ENCODE data around the gene SP4. TPM values are rescaled to one million over a fixed set of nuclear protein-coding genes. Genes with fewer than 3 reads are reported as not detected.

Gene SP4
- total RNA-seq, 4 donors from 2014 or later: 4.2 to 16.5 (median 5.1) TPM

DNA sequence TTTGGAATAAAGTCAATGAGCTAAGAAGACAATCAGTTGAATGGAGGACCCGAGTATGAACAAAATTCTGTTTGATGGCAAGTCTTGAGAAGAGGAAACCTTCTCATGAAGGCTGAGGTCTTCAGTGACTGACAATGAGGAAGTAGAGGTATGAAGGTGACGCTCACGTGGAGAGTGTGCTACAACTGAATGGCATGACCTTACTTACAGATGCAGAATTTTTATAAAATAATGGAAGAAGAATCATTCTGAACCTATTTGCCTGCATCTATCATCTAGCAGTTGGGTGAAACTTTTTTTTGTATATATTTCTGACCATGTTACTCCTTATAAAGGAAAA, 19.4 kb upstream of the SP4 start:
- Histone ChIP-seq H3K9me3 (no peaks in the 10 kb centered on the region), H3K36me3 (no peaks in the 10 kb centered on the region), H3K4me3 (no peak overlapping the region), H3K27me3 (no peaks in the 10 kb centered on the region), H3K27ac (no peak overlapping the region), H3K4me1 (peaks cover 0 to 9% (median 0%) of the 10 kb centered on the region in 4 donors)
- DNase-seq: no peak
- TF ChIP-seq, protein P1, sequence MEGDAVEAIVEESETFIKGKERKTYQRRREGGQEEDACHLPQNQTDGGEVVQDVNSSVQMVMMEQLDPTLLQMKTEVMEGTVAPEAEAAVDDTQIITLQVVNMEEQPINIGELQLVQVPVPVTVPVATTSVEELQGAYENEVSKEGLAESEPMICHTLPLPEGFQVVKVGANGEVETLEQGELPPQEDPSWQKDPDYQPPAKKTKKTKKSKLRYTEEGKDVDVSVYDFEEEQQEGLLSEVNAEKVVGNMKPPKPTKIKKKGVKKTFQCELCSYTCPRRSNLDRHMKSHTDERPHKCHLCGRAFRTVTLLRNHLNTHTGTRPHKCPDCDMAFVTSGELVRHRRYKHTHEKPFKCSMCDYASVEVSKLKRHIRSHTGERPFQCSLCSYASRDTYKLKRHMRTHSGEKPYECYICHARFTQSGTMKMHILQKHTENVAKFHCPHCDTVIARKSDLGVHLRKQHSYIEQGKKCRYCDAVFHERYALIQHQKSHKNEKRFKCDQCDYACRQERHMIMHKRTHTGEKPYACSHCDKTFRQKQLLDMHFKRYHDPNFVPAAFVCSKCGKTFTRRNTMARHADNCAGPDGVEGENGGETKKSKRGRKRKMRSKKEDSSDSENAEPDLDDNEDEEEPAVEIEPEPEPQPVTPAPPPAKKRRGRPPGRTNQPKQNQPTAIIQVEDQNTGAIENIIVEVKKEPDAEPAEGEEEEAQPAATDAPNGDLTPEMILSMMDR (IDR thresholded peaks at IDR 0.05): no peak
- TF ChIP-seq POLR2A (IDR thresholded peaks at IDR 0.05): no peak

- Histone ChIP-seq H3K9me3 (no peaks in the 10 kb centered on the region), H3K4me1 (peaks cover 0 to 9% (median 0%) of the 10 kb centered on the region in 4 donors), H3K27ac (peak overlapping the region in 1 of 4 donors; percentile 34), H3K36me3 (no peaks in the 10 kb centered on the region), H3K27me3 (no peaks in the 10 kb centered on the region), H3K4me3 (no peak overlapping the region)
- no peak for DNase-seq
- TF ChIP-seq, protein P1 (IDR thresholded peaks at IDR 0.05): no peak
- TF ChIP-seq POLR2A (IDR thresholded peaks at IDR 0.05): no peak
Observed at GRCh38 chr7:21412410-21412851, 15.5 kb upstream of the SP4 start.

DNA sequence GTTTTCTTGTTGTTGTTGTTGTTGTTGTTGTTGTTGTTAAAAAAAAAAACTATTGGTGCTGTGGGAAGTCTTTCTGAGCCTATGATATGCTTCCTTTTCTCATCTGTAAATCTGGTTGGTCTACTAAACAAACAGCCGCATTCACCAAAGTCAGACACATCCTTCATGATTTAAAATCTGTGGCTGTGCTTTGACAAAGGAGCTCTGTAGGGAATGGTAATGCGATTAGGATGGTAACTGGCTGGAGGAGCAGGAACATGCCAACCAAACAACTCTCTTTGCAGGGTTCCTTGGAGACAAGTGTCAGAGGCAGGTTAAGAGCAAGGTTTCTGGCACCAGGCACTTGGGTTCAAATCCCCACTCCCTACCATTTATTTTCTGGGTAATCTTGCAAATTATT, 14.9 kb upstream of the SP4 start:
- DNase-seq: no peak
- no peak overlapping the region for H3K4me3 ChIP-seq
- H3K9me3 ChIP-seq: no peaks in the 10 kb centered on the region
- no peaks in the 10 kb centered on the region for H3K27me3 ChIP-seq
- no peaks in the 10 kb centered on the region for H3K36me3 ChIP-seq
- TF ChIP-seq, protein P1 (IDR thresholded peaks at IDR 0.05): no peak
- no peak for TF ChIP-seq POLR2A (IDR thresholded peaks at IDR 0.05)
- peaks cover 0 to 9% (median 0%) of the 10 kb centered on the region in 4 donors for H3K4me1 ChIP-seq
- no peak overlapping the region for H3K27ac ChIP-seq

- no peak for DNase-seq
- Histone ChIP-seq H3K4me3 (no peak overlapping the region), H3K4me1 (peaks cover 0 to 9% (median 0%) of the 10 kb centered on the region in 4 donors), H3K27me3 (no peaks in the 10 kb centered on the region), H3K27ac (no peak overlapping the region), H3K36me3 (no peaks in the 10 kb centered on the region), H3K9me3 (no peaks in the 10 kb centered on the region)
- TF ChIP-seq, protein P1 (IDR thresholded peaks at IDR 0.05): no peak
- TF ChIP-seq POLR2A (IDR thresholded peaks at IDR 0.05): no peak
Observed at GRCh38 chr7:21413502-21413901, 14.4 kb upstream of the SP4 start.

DNA sequence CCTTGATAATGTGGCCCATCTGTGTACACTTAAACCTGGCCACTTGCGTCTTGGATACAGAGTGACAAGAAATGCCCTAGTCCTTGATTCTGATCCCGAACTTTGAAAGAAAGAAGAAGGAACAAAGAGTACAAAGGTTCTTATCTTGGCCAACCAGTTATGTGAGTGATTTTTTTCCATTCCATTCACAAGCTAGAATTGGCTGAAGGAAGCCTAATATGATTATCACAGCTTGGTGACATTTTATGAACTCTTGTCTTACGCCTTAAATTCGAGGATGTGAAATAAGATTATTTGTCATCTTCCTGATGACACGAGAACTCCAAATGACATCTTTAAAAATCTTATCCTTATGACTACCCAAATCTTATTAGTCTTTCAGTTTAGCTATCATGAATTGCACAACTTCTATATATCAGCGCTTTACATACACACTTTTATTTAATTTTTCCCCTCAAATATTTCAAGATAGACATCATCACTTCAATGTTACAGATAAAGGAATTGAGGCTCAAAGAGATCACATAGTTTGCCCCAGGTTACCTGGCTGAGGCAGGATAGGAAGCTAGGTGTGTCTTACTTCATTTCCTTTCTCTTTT, 13.0 kb upstream of the SP4 start:
- DNase-seq: no peak
- Histone ChIP-seq H3K36me3 (no peaks in the 10 kb centered on the region), H3K27ac (no peak overlapping the region), H3K27me3 (no peaks in the 10 kb centered on the region), H3K4me1 (peaks cover 0 to 9% (median 0%) of the 10 kb centered on the region in 4 donors), H3K4me3 (no peak overlapping the region), H3K9me3 (no peaks in the 10 kb centered on the region)
- no peak for TF ChIP-seq POLR2A (IDR thresholded peaks at IDR 0.05)
- TF ChIP-seq, protein P1 (IDR thresholded peaks at IDR 0.05): no peak

Measured in Peyer's patch (tissue), 4 donors.